ENCODE measurements around the gene ZFP82.

Gene ZFP82

GRCh38 chr19:36404498-36404897 lies 13.9 kb downstream of the ZFP82 start:
- TF ChIP-seq CTCF (IDR thresholded peaks at IDR 0.05; ENCODE audit: low read depth, low read length, missing control alignments): no peak
- no peak overlapping the region for H3K4me3 ChIP-seq (replicated peaks; ENCODE audit: low read depth, low read length)
- no peak for DNase-seq (ENCODE audit: extremely low read depth, low read depth)

- DNase-seq (ENCODE audit: extremely low read depth, low read depth): no peak
- TF ChIP-seq CTCF (IDR thresholded peaks at IDR 0.05; ENCODE audit: low read depth, low read length, missing control alignments): no peak
- H3K4me3 ChIP-seq (replicated peaks; ENCODE audit: low read depth, low read length): no peak overlapping the region
Observed at GRCh38 chr19:36401475-36401874, 17.0 kb downstream of the ZFP82 start.

- TF ChIP-seq CTCF (IDR thresholded peaks at IDR 0.05; ENCODE audit: low read depth, low read length, missing control alignments): no peak
- DNase-seq (ENCODE audit: extremely low read depth, low read depth): no peak
- H3K4me3 ChIP-seq (replicated peaks; ENCODE audit: low read depth, low read length): no peak overlapping the region
Observed at GRCh38 chr19:36398571-36398970, 19.9 kb downstream of the ZFP82 start.

- no peak for DNase-seq (ENCODE audit: extremely low read depth, low read depth)
- H3K4me3 ChIP-seq (replicated peaks; ENCODE audit: low read depth, low read length): no peak overlapping the region
- no peak for TF ChIP-seq CTCF (IDR thresholded peaks at IDR 0.05; ENCODE audit: low read depth, low read length, missing control alignments)
Observed at GRCh38 chr19:36392916-36393673, 25.3 kb downstream of the ZFP82 start.

- peak overlapping the region; percentile 57 for H3K4me3 ChIP-seq (replicated peaks; ENCODE audit: low read depth, low read length)
- no peak for DNase-seq (ENCODE audit: extremely low read depth, low read depth)
- no peak for TF ChIP-seq CTCF (IDR thresholded peaks at IDR 0.05; ENCODE audit: low read depth, low read length, missing control alignments)
Observed at GRCh38 chr19:36379510-36379819, 39.0 kb downstream of the ZFP82 start.

GRCh38 chr19:36378625-36379509 lies 39.6 kb downstream of the ZFP82 start, which contains the start of gene ZFP14:
TSS of gene ZFP14 (minus strand) at chr19:36379201. CDS start at chr19:36367892, 11,309 bp downstream.
- peak; percentile 9 for TF ChIP-seq CTCF (IDR thresholded peaks at IDR 0.05; ENCODE audit: low read depth, low read length, missing control alignments)
- DNase-seq (ENCODE audit: extremely low read depth, low read depth): peak; percentile 84
- H3K4me3 ChIP-seq (replicated peaks; ENCODE audit: low read depth, low read length): peak within 1 kb of the TSS; percentile 57

Data from HFF-Myc (cell line).